ENCODE measurements around the gene CCDC106.

DNA sequence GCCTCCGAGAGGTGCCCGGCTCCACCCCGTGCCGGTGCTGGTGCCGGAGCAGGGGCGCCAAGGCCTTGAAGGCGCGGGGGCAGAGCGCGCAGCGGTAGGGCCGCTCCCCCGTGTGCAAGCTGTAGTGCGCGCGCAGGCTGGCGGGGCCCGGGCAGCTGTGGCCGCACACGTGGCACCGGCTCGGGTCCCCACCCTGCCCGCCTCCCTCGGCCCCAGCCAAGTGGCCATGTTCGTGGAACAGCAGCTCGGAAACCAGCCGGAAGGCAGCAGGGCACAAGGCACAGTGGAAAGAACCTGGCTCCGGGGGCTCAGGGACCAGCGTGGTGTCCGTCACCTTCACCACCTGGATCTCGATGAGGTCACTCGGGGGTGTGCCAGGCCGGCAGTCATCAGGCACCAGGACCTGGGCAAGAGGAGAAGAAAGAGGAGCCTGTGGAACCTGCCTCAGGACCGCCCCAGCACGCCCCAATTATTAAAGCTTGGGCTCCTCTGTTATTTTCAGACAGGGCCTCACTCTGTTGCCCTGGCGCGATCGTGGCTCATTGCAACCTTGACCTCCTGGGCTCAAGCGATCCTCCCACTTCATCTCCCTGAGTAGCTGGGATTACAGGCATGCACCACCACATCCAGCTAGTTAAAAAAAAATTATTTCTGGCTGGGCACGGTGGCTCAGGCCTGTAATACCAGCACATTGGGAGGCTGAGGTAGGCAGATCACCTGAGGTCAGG lies 25.6 kb upstream of the CCDC106 start:
- TF ChIP-seq ZNF274 (IDR thresholded peaks at IDR 0.05; ENCODE audit: low read depth, low read length) (no peak), SUZ12 (IDR thresholded peaks at IDR 0.05; ENCODE audit: extremely low read depth, insufficient read depth, insufficient read length) (no peak), YY1 (IDR thresholded peaks at IDR 0.05; ENCODE audit: insufficient read depth, insufficient read length) (no peak)

All from NT2/D1 (cell line).